Urinary bladder (tissue), 4 donors: Measurements from ENCODE around the gene NSRP1. TPM values are rescaled to one million over a fixed set of nuclear protein-coding genes. Genes with fewer than 3 reads are reported as not detected.
"Not testable (repeated sequence)": the region's sequence is repeated elsewhere in the genome, so short reads cannot be mapped to it uniquely, and the experiment has no call there.

Experiments used
- DNase-seq: peaks from one replicate; pipeline ENCODE4 v3.0.0-alpha.2; 2015; ENCODE audit errors: extremely low spot score
- H3K27ac ChIP-seq: one replicate; pipeline ENCODE4 v1.5.1; 2013; ENCODE audit warnings: low read depth, mild to moderate bottlenecking, moderate library complexity
- H3K36me3 ChIP-seq: one replicate; pipeline ENCODE4 v1.6.1; 2013; ENCODE audit warnings: mild to moderate bottlenecking, moderate library complexity; ENCODE audit not compliant: insufficient read depth
- H3K4me1 ChIP-seq: one replicate; pipeline ENCODE4 v1.6.1; 2013; ENCODE audit warnings: mild to moderate bottlenecking, moderate library complexity; ENCODE audit not compliant: insufficient read depth
- H3K4me3 ChIP-seq: one replicate; pipeline ENCODE4 v1.5.1; 2013; ENCODE audit warnings: low read depth, low read length
- WGBS: extraction: QIAGEN DNeasy Blood & Tissue Kit; methylation state at CpG from one replicate; pipeline ENCODE4 v1.1.7; 2013; 5-methylcytosine and 5-hydroxymethylcytosine counted together
- polyA plus RNA-seq: library from polyadenylated mRNA; stranded (reverse); fragments of 200-250 nt; gene quantifications from one replicate; pipeline ENCODE4 v1.2.3, GENCODE V29; 2013
- total RNA-seq: library from RNA; depleted of rRNA; stranded (reverse); fragments of >200 nt; gene quantifications from one replicate; pipeline ENCODE4 v1.2.3, GENCODE V29; 2014
- donor health status: healthy with polysubstance abuse.
- donor health status: healthy.

Gene NSRP1, protein sequence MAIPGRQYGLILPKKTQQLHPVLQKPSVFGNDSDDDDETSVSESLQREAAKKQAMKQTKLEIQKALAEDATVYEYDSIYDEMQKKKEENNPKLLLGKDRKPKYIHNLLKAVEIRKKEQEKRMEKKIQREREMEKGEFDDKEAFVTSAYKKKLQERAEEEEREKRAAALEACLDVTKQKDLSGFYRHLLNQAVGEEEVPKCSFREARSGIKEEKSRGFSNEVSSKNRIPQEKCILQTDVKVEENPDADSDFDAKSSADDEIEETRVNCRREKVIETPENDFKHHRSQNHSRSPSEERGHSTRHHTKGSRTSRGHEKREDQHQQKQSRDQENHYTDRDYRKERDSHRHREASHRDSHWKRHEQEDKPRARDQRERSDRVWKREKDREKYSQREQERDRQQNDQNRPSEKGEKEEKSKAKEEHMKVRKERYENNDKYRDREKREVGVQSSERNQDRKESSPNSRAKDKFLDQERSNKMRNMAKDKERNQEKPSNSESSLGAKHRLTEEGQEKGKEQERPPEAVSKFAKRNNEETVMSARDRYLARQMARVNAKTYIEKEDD
- total RNA-seq (30.9 TPM), polyA plus RNA-seq (29.5 TPM)

DNA sequence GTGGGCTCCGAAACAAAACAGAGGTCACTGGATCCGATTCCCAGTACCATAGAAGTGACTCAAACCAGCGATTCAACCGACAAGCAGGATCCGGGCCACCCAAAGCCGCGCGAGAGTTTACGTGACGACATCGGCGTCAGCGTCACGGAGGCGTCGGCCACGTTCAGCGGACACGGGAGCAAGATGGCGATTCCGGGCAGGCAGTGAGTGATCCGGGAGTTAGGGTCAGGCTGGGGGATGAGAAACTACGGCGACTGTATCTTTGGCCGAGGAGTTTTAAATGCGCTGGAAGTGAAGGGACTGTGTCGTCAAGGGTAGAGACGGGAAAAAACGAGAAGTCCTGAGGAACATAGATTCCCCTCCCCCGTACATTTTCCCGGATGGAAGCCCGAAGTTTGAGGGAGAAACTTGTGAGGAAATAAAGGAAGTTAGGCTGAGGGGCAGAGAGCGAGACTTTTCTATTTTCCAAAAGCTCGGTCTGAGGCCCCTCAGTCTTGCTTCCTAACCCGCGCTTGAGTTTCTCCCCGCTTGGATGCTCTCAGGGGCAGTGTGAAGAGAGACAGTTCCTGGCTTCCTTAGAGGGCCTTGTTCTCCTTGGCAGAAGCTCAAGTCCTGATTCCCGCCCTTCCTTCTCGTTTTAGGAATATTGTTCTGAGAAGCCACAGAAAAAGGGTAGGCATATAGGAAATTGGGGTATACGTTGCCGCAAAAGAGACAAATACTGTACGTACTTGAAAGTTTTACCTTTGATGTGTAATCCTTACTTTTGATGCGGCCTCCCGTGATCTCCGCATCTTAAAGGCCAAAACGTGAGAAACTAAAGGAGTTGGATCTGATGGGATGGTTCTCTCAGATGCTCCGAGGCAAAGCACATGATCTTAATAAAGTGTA is at the start of gene NSRP1:
Gene NSRP1, plus strand, starts transcription at position 156 of the 891 bp plus-strand sequence. Its CDS starts 28 bp downstream, at position 184.
- WGBS = under 1% methylated on average over 47 of the region's 47 CpGs
- Histone ChIP-seq H3K27ac (peak within 1 kb of the TSS; percentile 89), H3K4me1 (no peaks in the 10 kb centered on the region), H3K4me3 (peak within 1 kb of the TSS; percentile 52), H3K36me3 (no peaks in the 10 kb centered on the region)
- peak; percentile 94 for DNase-seq

DNA sequence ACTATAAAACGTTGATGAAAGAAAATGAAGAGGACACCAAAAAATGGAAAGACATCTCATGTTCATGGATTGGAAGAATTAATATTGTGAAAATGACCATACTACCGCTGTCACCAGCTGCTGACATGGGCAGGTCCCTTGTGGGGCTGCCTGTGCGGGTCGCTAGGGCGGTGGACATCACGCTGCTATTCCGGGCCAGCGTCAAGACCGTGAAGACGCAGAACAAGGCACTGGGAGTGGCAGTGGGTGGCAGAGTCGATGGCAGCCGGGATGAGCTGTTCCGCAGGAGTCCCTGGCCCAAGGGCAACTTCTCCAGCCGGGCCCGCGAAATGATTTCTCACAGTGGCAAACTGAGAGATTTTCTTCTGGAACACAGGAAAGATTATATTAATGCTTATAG is 48.2 kb upstream of the NSRP1 start:
- no peak for DNase-seq
- no peaks in the 10 kb centered on the region for H3K36me3 ChIP-seq
- WGBS = 95% methylated on average over 16 of the region's 16 CpGs

DNA sequence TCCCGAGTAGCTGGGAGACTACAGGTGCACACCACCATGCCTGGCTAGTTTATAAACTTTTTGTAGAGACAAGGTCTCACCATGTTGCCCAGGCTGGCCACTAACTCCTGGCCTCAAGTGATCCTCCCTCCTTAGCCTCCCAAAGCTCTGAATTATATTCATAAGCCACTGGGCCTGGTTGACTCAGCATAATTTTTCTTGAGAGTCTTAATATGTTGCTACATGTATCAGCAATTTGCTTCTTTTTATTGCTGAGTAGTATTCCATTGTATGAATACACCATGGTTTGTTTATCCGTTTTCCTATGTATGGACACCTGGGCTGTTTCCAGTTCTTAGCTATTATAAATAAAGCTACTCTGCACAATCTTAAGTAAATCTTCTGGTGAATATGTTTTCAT is 42.4 kb upstream of the NSRP1 start:
- no peaks in the 10 kb centered on the region for H3K4me1 ChIP-seq
- H3K27ac ChIP-seq = no peak overlapping the region
- DNase-seq = no peak
- no peaks in the 10 kb centered on the region for H3K36me3 ChIP-seq
- 81% methylated on average over 2 of the region's 2 CpGs for WGBS
- H3K4me3 ChIP-seq = no peak overlapping the region

More for the DNA sequence above, 48.2 kb upstream of the NSRP1 start:
- no peak overlapping the region for H3K27ac ChIP-seq
- no peaks in the 10 kb centered on the region for H3K4me1 ChIP-seq
- no peak overlapping the region for H3K4me3 ChIP-seq

DNA sequence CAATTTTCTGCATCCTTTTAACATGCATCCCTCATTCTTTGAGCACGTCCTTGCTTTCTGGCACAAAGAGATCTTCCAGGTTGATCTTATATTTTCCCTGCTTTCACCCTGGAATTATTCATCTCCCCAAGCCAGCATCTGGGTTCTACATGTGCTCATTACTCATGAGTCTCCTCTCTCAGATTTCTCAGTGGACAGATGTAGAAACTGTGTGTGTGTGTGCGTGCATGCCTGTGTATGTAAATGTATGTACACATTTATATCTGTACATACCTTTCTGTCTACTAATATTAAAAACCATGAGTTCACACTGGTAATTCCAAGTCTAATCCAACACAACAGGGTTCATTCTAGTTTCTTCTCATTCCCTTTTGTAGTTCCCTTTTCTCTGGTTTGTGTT is 41.9 kb upstream of the NSRP1 start:
- Histone ChIP-seq H3K36me3 (no peaks in the 10 kb centered on the region), H3K27ac (no peak overlapping the region), H3K4me1 (no peaks in the 10 kb centered on the region), H3K4me3 (no peak overlapping the region)
- WGBS = 71% methylated on average over 2 of the region's 2 CpGs
- DNase-seq = no peak

DNA sequence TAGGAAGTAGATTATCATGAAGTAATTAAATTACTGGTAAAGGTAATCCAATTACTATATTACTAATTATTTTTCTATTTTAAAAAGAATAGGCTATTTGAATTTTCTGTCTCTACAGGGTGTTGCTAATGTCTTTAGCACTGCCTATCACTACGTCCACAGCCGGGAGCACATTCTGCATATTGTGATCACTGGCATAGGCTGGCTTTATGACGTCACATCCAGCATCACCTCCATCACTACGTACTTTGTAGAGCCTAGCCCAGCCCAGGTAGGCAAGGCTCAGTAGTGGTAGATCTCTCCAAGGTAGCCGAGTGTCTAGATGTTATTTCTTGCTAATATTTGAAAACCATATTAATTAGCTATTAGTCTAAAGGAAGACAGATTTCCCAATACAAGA is 33.8 kb upstream of the NSRP1 start:
- Histone ChIP-seq H3K36me3 (no peaks in the 10 kb centered on the region), H3K4me1 (no peaks in the 10 kb centered on the region), H3K27ac (no peak overlapping the region), H3K4me3 (no peak overlapping the region)
- 91% methylated on average over 5 of the region's 5 CpGs for WGBS
- no peak for DNase-seq

DNA sequence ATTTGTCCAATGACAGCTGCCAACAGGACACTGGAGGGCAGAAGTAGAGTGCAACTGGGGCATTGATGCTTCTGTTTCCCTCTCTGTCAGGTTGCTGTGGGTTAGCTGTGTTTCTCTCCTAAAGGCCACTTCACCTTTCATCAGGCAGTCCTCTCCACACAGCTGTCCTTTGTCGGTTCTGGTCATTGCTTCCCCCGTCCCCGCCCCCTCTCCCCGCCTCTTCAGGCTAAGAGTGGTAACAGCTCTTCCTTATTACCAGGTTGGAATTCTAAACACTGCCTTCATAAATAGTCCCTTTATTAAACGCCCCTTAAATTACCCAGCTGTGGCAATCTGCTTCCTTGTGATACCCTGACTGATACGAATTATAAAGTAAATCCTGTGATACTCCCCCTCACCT is 31.8 kb upstream of the NSRP1 start:
- no peak for DNase-seq
- WGBS = 25% methylated on average over 6 of the region's 6 CpGs
- no peak overlapping the region for H3K27ac ChIP-seq

DNA sequence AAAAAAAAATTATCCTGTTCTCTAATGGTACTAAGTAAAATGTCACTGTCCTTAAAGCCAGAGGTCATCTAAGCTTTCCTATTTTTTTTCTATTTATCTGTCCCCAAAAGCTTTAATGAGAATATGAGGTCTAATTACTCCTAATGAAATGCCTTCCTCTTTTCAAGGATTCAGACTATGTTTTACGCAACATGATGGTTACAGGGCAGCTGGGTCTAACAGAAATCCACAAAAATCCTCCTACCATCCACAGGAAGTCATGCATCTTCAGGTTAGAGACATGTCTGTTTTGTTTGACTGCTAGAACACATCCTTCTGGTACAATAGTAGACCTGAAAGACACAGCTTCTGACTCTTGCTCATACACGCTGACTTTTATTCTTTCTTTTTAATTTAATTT is 29.7 kb upstream of the NSRP1 start:
- H3K4me1 ChIP-seq = no peaks in the 10 kb centered on the region
- no peak for DNase-seq
- no peaks in the 10 kb centered on the region for H3K36me3 ChIP-seq
- H3K27ac ChIP-seq = no peak overlapping the region
- 85% methylated on average over 2 of the region's 2 CpGs for WGBS
- H3K4me3 ChIP-seq = no peak overlapping the region

More for the DNA sequence above, 31.8 kb upstream of the NSRP1 start:
- Histone ChIP-seq H3K4me1 (no peaks in the 10 kb centered on the region), H3K4me3 (no peak overlapping the region), H3K36me3 (no peaks in the 10 kb centered on the region)

DNA sequence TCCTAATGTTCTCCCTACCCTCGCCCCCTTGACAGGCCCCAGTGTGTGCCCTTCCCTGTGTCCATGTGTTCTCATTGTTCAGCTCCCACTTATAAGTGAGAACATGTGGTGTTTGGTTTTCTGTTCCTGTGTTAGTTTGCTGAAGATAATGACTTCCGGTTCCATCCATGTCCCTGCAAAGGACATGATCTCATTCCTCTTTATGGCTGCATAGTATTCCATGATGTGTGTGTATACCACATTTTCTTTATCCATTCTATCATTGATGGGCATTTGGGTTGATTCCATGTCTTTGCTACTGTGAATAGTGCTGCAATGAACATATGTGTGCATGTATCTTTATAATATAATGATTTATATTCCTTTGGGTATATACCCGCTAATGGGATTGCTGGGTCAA is 29.2 kb upstream of the NSRP1 start:
- H3K4me1 ChIP-seq, H3K27ac ChIP-seq, H3K36me3 ChIP-seq, DNase-seq, H3K4me3 ChIP-seq: not testable (repeated sequence)
- 92% methylated on average over 3 of the region's 3 CpGs for WGBS

DNA sequence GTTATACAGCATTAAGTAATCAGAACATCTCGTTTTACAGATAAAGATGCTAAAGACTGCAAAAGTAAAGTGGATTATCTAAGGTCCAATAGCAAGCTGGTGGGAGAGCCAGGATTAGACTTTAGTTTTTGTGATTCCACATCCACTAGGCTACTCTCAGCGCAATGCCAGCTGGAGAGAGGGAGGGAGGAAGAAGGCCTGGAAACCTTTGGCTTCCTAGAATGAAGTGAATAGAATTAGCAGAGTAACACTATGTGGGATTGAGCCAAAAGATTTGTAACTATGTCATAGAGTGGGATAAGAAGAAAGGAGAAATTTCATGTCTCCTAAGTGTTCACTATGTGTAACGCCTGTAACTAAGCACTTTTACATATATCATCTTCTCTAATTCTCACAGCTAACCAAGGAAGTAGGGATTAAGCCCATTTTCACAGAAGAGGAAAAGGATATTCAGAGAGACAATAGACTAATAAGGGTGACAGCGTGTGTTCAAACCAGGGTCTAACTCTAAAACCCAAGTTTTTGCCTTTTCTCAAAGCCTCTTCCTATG is 25.4 kb upstream of the NSRP1 start:
- 75% methylated on average over 4 of the region's 4 CpGs for WGBS
- Histone ChIP-seq H3K27ac (no peak overlapping the region), H3K4me1 (no peaks in the 10 kb centered on the region)

DNA sequence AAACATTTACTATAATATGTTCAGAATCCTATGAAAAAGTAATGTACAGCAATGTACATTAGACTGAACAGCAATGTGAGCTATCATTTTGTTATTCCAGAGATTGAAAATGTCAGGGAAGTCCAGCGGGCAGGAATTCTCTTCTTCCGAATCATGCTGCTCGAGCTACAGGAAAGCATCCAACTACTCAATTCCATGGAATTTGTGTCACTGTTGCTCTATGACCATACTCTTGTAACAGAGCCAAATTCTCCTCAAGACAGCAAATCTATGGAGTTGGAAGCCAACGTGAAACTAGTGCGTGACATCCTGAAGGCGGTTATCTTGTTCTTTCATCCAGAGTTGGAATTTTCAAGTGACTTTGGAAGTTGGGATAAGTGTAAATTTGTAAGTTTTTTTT is 24.8 kb upstream of the NSRP1 start:
- no peak for DNase-seq
- H3K4me1 ChIP-seq = no peaks in the 10 kb centered on the region
- H3K4me3 ChIP-seq = no peak overlapping the region
- WGBS = 48% methylated on average over 6 of the region's 6 CpGs
- no peak overlapping the region for H3K27ac ChIP-seq
- H3K36me3 ChIP-seq = no peaks in the 10 kb centered on the region

More for the DNA sequence above, 25.4 kb upstream of the NSRP1 start:
- no peak for DNase-seq
- Histone ChIP-seq H3K4me3 (no peak overlapping the region), H3K36me3 (no peaks in the 10 kb centered on the region)

DNA sequence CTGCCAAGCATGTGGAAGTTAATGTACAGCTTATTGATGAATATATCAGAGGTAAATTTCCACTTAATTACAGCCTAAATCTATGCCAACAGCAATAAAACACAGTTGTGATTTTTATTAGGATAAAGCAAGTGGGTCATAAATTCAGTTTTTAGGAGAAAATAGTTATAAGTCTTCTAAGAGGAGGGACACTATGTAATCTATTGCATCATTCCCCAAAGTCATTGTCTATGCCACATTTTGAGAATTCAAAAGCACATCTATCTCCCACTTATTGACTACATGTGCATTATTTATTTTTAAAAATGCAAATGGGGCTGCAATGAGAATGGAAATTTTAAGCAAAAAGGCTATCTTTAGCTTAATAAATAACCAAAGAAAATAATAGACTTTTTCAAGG is 23.7 kb upstream of the NSRP1 start:
- Histone ChIP-seq H3K27ac (no peak overlapping the region), H3K4me1 (no peaks in the 10 kb centered on the region), H3K4me3 (no peak overlapping the region), H3K36me3 (no peaks in the 10 kb centered on the region)
- DNase-seq = no peak

DNA sequence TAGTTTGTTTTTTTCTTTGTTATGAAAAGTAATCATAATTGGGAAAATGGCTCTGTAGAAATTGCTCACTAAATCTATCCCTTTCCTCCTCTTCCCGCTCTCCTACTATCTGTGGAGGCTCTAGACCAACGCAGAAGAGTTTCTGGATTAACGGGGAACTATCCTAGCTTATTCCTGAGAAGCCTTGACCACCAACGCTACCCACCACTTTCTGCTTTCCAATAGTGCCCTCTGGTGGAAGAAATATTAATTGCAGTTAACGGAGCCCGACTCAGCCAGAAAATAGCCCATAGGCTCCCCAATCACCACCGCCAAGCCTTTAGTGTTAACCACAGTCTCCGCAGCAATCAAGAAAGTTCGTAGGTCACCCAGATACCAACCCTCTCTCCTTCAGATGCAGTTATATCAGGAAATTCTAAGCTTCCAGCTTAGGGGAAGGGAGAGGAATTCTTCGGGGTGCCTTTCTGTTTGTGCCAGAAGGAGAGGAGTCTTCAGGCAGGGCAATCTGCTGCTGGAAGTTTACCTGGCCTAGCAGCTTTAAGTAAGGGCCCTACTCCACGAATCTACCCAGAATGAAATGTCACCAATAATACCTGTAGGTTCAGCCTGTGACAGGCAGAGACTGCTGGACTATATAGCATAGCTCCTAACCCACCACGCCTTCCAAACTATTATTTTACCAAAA is 23.0 kb upstream of the NSRP1 start:
- Histone ChIP-seq H3K4me3 (no peak overlapping the region), H3K36me3 (no peaks in the 10 kb centered on the region), H3K27ac (no peak overlapping the region), H3K4me1 (no peaks in the 10 kb centered on the region)
- WGBS = 18% methylated on average over 12 of the region's 12 CpGs
- no peak for DNase-seq
